ENCODE results near the gene LNX1. TPM values are rescaled to one million over a fixed set of nuclear protein-coding genes. Genes with fewer than 3 reads are reported as not detected.

The LNX1 gene
- total and polyA plus RNA-seq, 2 donors (not counting 3 experiments of a cell fraction or from before 2014, with no cell fraction given), result 0.72 to 1.3 TPM

DNA sequence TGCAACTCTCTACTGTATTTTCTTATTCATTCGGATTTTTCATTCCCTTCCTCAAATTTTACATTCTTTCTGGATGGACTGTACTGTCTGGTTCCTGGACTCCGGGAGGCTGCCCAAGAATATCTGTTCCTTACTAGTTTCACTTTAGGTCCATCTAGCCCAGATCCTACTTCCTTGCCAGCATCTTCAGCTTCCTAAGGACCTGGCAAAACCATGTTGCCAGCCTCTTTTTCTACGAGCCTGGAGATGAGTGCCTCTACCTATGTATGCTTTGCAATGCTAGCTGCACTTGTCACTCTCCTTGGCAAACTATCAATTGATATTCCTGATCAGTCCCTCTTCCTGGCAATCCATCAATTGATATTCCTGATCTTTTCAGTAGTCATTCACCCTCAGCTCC is 5.6 kb upstream of the LNX1 start:
- Histone ChIP-seq H3K9me1 (replicated peaks; ENCODE audit: control insufficient read depth, extremely low read depth, insufficient read depth, low read length) (no peaks in the 10 kb centered on the region), H3K4me1 (ENCODE audit: control insufficient read depth, extremely low read depth, insufficient read depth, low read length) (peaks cover 11% of the 10 kb centered on the region), H3K9me3 (replicated peaks; ENCODE audit: control insufficient read depth, insufficient read depth, low read length) (no peaks in the 10 kb centered on the region), H3K79me2 (ENCODE audit: control insufficient read depth, insufficient read depth, low read length) (no peaks in the 10 kb centered on the region), H3K27me3 (ENCODE audit: control insufficient read depth in 2 of 2, insufficient read depth in 2 of 2, low read length in 2 of 2) (no peaks in the 10 kb centered on the region), H3K36me3 (ENCODE audit: control insufficient read depth in 2 of 2, extremely low read depth in 1 of 2, insufficient read depth in 2 of 2, low read length in 2 of 2) (no peaks in the 10 kb centered on the region), H3K4me2 (ENCODE audit: insufficient read depth, low read length) (no peak overlapping the region), H3K4me3 (replicated peaks in 1 of 3; ENCODE audit: insufficient read depth in 1 of 3, low read depth in 1 of 3, low read length in 3 of 3) (no peak overlapping the region), H2AFZ (ENCODE audit: low read depth, low read length) (no peak overlapping the region), H3K9ac (replicated peaks; ENCODE audit: extremely low read depth, insufficient read depth, low read length) (no peak overlapping the region), H4K20me1 (replicated peaks; ENCODE audit: control insufficient read depth, extremely low read depth, insufficient read depth, low read length) (no peaks in the 10 kb centered on the region), H3K27ac (ENCODE audit: insufficient read depth, low read depth, low read length) (no peak overlapping the region)
- CTCF ChIA-PET, result no interaction called here
- dilution Hi-C loops (cut with MboI; ENCODE audit: extremely low pct_ligation_motif_present, low sequenced_read_pairs), result no loop called here
- DNase-seq (ENCODE audit: low read depth, low spot score) (no peak), FAIRE-seq (no peak)
- TF ChIP-seq, protein P1, sequence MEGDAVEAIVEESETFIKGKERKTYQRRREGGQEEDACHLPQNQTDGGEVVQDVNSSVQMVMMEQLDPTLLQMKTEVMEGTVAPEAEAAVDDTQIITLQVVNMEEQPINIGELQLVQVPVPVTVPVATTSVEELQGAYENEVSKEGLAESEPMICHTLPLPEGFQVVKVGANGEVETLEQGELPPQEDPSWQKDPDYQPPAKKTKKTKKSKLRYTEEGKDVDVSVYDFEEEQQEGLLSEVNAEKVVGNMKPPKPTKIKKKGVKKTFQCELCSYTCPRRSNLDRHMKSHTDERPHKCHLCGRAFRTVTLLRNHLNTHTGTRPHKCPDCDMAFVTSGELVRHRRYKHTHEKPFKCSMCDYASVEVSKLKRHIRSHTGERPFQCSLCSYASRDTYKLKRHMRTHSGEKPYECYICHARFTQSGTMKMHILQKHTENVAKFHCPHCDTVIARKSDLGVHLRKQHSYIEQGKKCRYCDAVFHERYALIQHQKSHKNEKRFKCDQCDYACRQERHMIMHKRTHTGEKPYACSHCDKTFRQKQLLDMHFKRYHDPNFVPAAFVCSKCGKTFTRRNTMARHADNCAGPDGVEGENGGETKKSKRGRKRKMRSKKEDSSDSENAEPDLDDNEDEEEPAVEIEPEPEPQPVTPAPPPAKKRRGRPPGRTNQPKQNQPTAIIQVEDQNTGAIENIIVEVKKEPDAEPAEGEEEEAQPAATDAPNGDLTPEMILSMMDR (IDR thresholded peaks at IDR 0.05; ENCODE audit: extremely low read depth in 1 of 2, insufficient read depth in 1 of 2, low read depth in 1 of 2, low read length in 2 of 2), result no peak
- no peak for TF ChIP-seq EZH2 (IDR thresholded peaks at IDR 0.05; ENCODE audit: borderline replicate concordance, low read depth, low read length, severe bottlenecking)
- BruUV-seq (replicated peaks), result no TSS peak
- intact Hi-C loops (cut with micrococcal nuclease), result no loop called here
- POLR2A ChIA-PET, result no interaction called here

DNA sequence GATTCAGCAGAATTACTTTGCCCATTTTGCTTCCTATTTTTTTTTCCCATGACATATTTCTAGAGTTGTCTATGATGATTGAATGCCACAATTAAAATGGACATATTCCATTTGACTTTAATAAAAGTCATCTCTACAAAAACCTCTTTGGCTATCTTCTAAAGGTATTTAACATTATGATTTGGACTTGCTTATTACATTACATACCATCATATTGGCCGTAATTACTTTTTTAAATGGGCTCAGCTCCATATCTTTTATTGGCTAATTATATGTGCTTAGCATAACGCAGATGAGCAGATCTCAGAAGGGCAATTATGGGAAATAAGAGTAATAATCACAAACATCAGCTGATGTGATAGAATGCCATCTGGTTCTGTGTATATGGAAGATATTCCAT is 4.5 kb upstream of the LNX1 start:
- peaks cover 11% of the 10 kb centered on the region for H3K4me1 ChIP-seq (ENCODE audit: control insufficient read depth, extremely low read depth, insufficient read depth, low read length)
- dilution Hi-C loops (cut with MboI; ENCODE audit: extremely low pct_ligation_motif_present, low sequenced_read_pairs), result no loop called here
- no peaks in the 10 kb centered on the region for H4K20me1 ChIP-seq (replicated peaks; ENCODE audit: control insufficient read depth, extremely low read depth, insufficient read depth, low read length)

More for the DNA sequence above, 4.5 kb upstream of the LNX1 start:
- Histone ChIP-seq H3K9me1 (replicated peaks; ENCODE audit: control insufficient read depth, extremely low read depth, insufficient read depth, low read length) (no peaks in the 10 kb centered on the region), H3K4me2 (ENCODE audit: insufficient read depth, low read length) (no peak overlapping the region), H3K27ac (ENCODE audit: insufficient read depth, low read depth, low read length) (no peak overlapping the region), H3K36me3 (ENCODE audit: control insufficient read depth in 2 of 2, extremely low read depth in 1 of 2, insufficient read depth in 2 of 2, low read length in 2 of 2) (no peaks in the 10 kb centered on the region), H3K79me2 (ENCODE audit: control insufficient read depth, insufficient read depth, low read length) (no peaks in the 10 kb centered on the region), H3K9me3 (replicated peaks; ENCODE audit: control insufficient read depth, insufficient read depth, low read length) (no peaks in the 10 kb centered on the region), H3K27me3 (ENCODE audit: control insufficient read depth in 2 of 2, insufficient read depth in 2 of 2, low read length in 2 of 2) (no peaks in the 10 kb centered on the region), H3K4me3 (replicated peaks in 1 of 3; ENCODE audit: insufficient read depth in 1 of 3, low read depth in 1 of 3, low read length in 3 of 3) (no peak overlapping the region), H3K9ac (replicated peaks; ENCODE audit: extremely low read depth, insufficient read depth, low read length) (no peak overlapping the region), H2AFZ (ENCODE audit: low read depth, low read length) (no peak overlapping the region)
- intact Hi-C loops (cut with micrococcal nuclease), result no loop called here
- CTCF ChIA-PET, result interaction anchor here (1.8 kb wide), 1 partner anchor 111 kb away, joined by 3 read pairs; no protein-coding TSS in a partner anchor
- DNase-seq (ENCODE audit: low read depth, low spot score), result no peak
- no peak for FAIRE-seq
- POLR2A ChIA-PET, result no interaction called here
- no TSS peak for BruUV-seq (replicated peaks)
- TF ChIP-seq FOS (IDR thresholded peaks at IDR 0.05; ENCODE audit: borderline replicate concordance, insufficient read depth, low read length) (no peak), POLR2AphosphoS5 (IDR thresholded peaks at IDR 0.05; ENCODE audit: insufficient read depth, low read depth, low read length) (no peak), POLR2A (IDR thresholded peaks at IDR 0.05; ENCODE audit: low read depth, low read length) (no peak), GATA2 (IDR thresholded peaks at IDR 0.05; ENCODE audit: insufficient read depth, insufficient read length, low read depth, low read length) (no peak), EZH2 (IDR thresholded peaks at IDR 0.05; ENCODE audit: borderline replicate concordance, low read depth, low read length, severe bottlenecking) (no peak), MYC (IDR thresholded peaks at IDR 0.05; ENCODE audit: low read depth, low read length) (no peak), JUN (IDR thresholded peaks at IDR 0.05; ENCODE audit: borderline replicate concordance, insufficient read depth, insufficient read length, low read depth) (no peak)
- TF ChIP-seq, protein P1 (IDR thresholded peaks at IDR 0.05; ENCODE audit: extremely low read depth in 1 of 2, insufficient read depth in 1 of 2, low read depth in 1 of 2, low read length in 2 of 2), result no peak
- TF ChIP-seq, protein P2, sequence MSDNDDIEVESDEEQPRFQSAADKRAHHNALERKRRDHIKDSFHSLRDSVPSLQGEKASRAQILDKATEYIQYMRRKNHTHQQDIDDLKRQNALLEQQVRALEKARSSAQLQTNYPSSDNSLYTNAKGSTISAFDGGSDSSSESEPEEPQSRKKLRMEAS (IDR thresholded peaks at IDR 0.05; ENCODE audit: insufficient read depth, insufficient read length), result no peak

All from endothelial cell of umbilical vein (primary cell).